WTC11 (cell line): ENCODE data around the gene FSTL1. TPM values are rescaled to one million over a fixed set of nuclear protein-coding genes. Genes with fewer than 3 reads are reported as not detected.
A peak's percentile ranks its signal among the peaks of the same experiment; 100 is the strongest.

Experiments
- ATAC-seq: fragments of 200-7000 bp; cut with Tn5 transposase; 2 replicates; pipeline ENCODE4 v1.10.0; 2021; ENCODE audit warnings: mild to moderate bottlenecking, moderate library complexity
- CTCF ChIA-PET: fragments of 300-600 bp; sonication (Branson Sonifier 250); formaldehyde crosslinking; loops from one replicate; lab custom pipeline; 2021; ENCODE audit warnings: antibody characterized with exemption; lab: Charles Lee
- POLR2A ChIA-PET: fragments of 350-600 bp; sonication (Branson Sonifier 250); formaldehyde crosslinking; loops from one replicate; lab custom pipeline; 2021; ENCODE audit warnings: antibody characterized with exemption; lab: Charles Lee
- DNase-seq: peaks from one replicate; pipeline ENCODE4 v3.0.0; 2021; ENCODE audit warnings: low spot score
- H3K27ac Mint-ChIP-seq: 2 replicates; pipeline ENCODE4 v1.8.0; 2021; ENCODE audit warnings: mixed read lengths
- H3K27me3 Mint-ChIP-seq: 2 replicates; pipeline ENCODE4 v1.8.0; 2021; ENCODE audit warnings: low read depth, mild to moderate bottlenecking, moderate library complexity, mixed read lengths
- H3K36me3 Mint-ChIP-seq: 2 replicates; pipeline ENCODE4 v1.8.0; 2021; ENCODE audit warnings: mixed read lengths
- H3K4me1 Mint-ChIP-seq: 2 replicates; pipeline ENCODE4 v1.8.0; 2022; ENCODE audit warnings: mixed read lengths
- H3K4me3 Mint-ChIP-seq: 2 replicates; pipeline ENCODE4 v1.8.0; 2021; ENCODE audit warnings: mild to moderate bottlenecking, moderate library complexity, mixed read lengths
- H3K9me3 Mint-ChIP-seq: 2 replicates; pipeline ENCODE4 v1.8.0; 2021; ENCODE audit warnings: mixed read lengths
- ATF6 ChIP-seq: sonication (generic); formaldehyde crosslinking; IDR thresholded peaks from 2 replicates; pipeline ENCODE4 v1.8.1; 2023; ENCODE audit warnings: mild to moderate bottlenecking, missing genetic modification reagents
- CTCF ChIP-seq: fragments of 200-600 bp; IDR thresholded peaks from 2 replicates; pipeline ENCODE4 v1.8.0; 2022; ENCODE audit warnings: antibody characterized with exemption
- ERG ChIP-seq: fragments of 250-450 bp; sonication (Bioruptor Pico); IDR thresholded peaks from 2 replicates; pipeline ENCODE4 v1.8.0; 2021; ENCODE audit warnings: mild to moderate bottlenecking
- FOXP4 ChIP-seq: sonication (generic); formaldehyde crosslinking; IDR thresholded peaks from 2 replicates; pipeline ENCODE4 v1.8.0; 2022; ENCODE audit warnings: mild to moderate bottlenecking, missing genetic modification reagents
- GRHL2 ChIP-seq: fragments of 250-450 bp; sonication (Bioruptor Pico); IDR thresholded peaks from 2 replicates; pipeline ENCODE4 v1.8.0; 2022; ENCODE audit warnings: mild to moderate bottlenecking, moderate library complexity; ENCODE audit not compliant: insufficient replicate concordance, severe bottlenecking
- HMGA2 ChIP-seq: fragments of 250-450 bp; sonication (Bioruptor Pico); IDR thresholded peaks from 2 replicates; pipeline ENCODE4 v1.4.0; 2021; ENCODE audit warnings: mild to moderate bottlenecking, moderate library complexity
- MXD4 ChIP-seq: fragments of 250-450 bp; sonication (Bioruptor Pico); IDR thresholded peaks from 2 replicates; pipeline ENCODE4 v1.8.0; 2021; ENCODE audit warnings: mild to moderate bottlenecking, moderate library complexity, borderline replicate concordance
- MYBL2 ChIP-seq: sonication (generic); formaldehyde crosslinking; IDR thresholded peaks from 2 replicates; pipeline ENCODE4 v1.8.1; 2023; ENCODE audit warnings: mild to moderate bottlenecking, moderate library complexity, missing genetic modification reagents
- NR2C2 ChIP-seq: sonication (generic); formaldehyde crosslinking; IDR thresholded peaks from 2 replicates; pipeline ENCODE4 v1.8.0; 2022; ENCODE audit warnings: mild to moderate bottlenecking, missing genetic modification reagents
- SOX15 ChIP-seq: fragments of 250-450 bp; sonication (Bioruptor Pico); IDR thresholded peaks from 2 replicates; pipeline ENCODE4 v1.9.0; 2021; ENCODE audit warnings: mild to moderate bottlenecking
- TCF7 ChIP-seq: sonication (generic); formaldehyde crosslinking; IDR thresholded peaks from 2 replicates; pipeline ENCODE4 v1.8.0; 2022; ENCODE audit warnings: mild to moderate bottlenecking, low read depth, missing genetic modification reagents, moderate library complexity
- USF2 ChIP-seq: sonication (generic); formaldehyde crosslinking; IDR thresholded peaks from 2 replicates; pipeline ENCODE4 v1.8.1; 2023; ENCODE audit warnings: mild to moderate bottlenecking, missing genetic modification reagents, moderate library complexity
- ZMAT4 ChIP-seq: fragments of 250-450 bp; sonication (Bioruptor Pico); IDR thresholded peaks from 2 replicates; pipeline ENCODE4 v1.9.0; 2021; ENCODE audit warnings: mild to moderate bottlenecking
- ZNF121 ChIP-seq: sonication (generic); formaldehyde crosslinking; IDR thresholded peaks from 2 replicates; pipeline ENCODE4 v1.8.0; 2023; ENCODE audit warnings: missing genetic modification reagents
- ZNF317 ChIP-seq: sonication (generic); formaldehyde crosslinking; IDR thresholded peaks from 2 replicates; pipeline ENCODE4 v1.8.1; 2023; ENCODE audit warnings: low read depth, mild to moderate bottlenecking, moderate library complexity, missing genetic modification reagents, borderline replicate concordance
- ZNF425 ChIP-seq: fragments of 250-450 bp; sonication (Bioruptor Pico); conservative IDR thresholded peaks from 2 replicates; pipeline ENCODE4 v1.9.0; 2021; ENCODE audit warnings: mild to moderate bottlenecking
- ZNF512 ChIP-seq: sonication (generic); formaldehyde crosslinking; IDR thresholded peaks from 2 replicates; pipeline ENCODE4 v1.8.1; 2022; ENCODE audit warnings: missing genetic modification reagents, borderline replicate concordance
- total RNA-seq: library from RNA; stranded (reverse); gene quantifications from 3 replicates; pipeline ENCODE4 v1.2.3, GENCODE V29; 2021

FSTL1 gene
- total RNA-seq, 1 experiment from 2014 or later, result 271 TPM

GRCh38 chr3:120420928-120421551, 29.8 kb downstream of the FSTL1 start (continued):
- TF ChIP-seq MYBL2 (CRISPR knock-in tag), result no peak
- TF ChIP-seq ZNF425 (CRISPR knock-in tag), result no peak
- TF ChIP-seq CTCF, result no peak
- no peak for TF ChIP-seq MXD4
- no peak for TF ChIP-seq TCF7 (CRISPR knock-in tag)
- no peak for TF ChIP-seq ATF6 (CRISPR knock-in tag)
- TF ChIP-seq ZNF512 (CRISPR knock-in tag), result no peak

- Mint-ChIP-seq H3K36me3 (peaks cover 12% of the 10 kb centered on the region), H3K27me3 (no peaks in the 10 kb centered on the region), H3K9me3 (0 out of 2 replicates have a peak, but pooled peaks cover under 1% of the 10 kb centered on the region), H3K4me1 (peaks cover 46% of the 10 kb centered on the region), H3K27ac (peak overlapping the region; percentile 85; the same call in 1 of the 2 replicates), H3K4me3 (no peak overlapping the region)
- POLR2A ChIA-PET, result interaction anchor here (1.1 to 4.0 kb wide), 2 partner anchors 30 to 138 kb away, joined by 3 to 16 read pairs; partner anchors contain the start of gene FSTL1
- DNase-seq, result no peak
- TF ChIP-seq GRHL2 (CRISPR knock-in tag), result no peak
- TF ChIP-seq HMGA2 (CRISPR knock-in tag), result no peak
- no peak for TF ChIP-seq ERG
- no peak for TF ChIP-seq SOX15 (CRISPR knock-in tag)
- TF ChIP-seq ZNF121 (CRISPR knock-in tag), result no peak
- TF ChIP-seq ZMAT4 (CRISPR knock-in tag), result no peak
- TF ChIP-seq TCF7 (CRISPR knock-in tag), result no peak
- TF ChIP-seq NR2C2 (CRISPR knock-in tag), result no peak
- TF ChIP-seq FOXP4, result no peak
- no peak for TF ChIP-seq USF2
- no peak for TF ChIP-seq ZNF317 (CRISPR knock-in tag)
- CTCF ChIA-PET, result interaction anchor here (1.3 to 8.1 kb wide), 4 partner anchors 12 to 148 kb away, joined by 5 to 161 read pairs (median 22); partner anchors contain the start of gene FSTL1
- ATAC-seq, result no peak
These were observed 30.4 kb downstream of the FSTL1 start for GRCh38 chr3:120420360-120420759.
